GM12878 (cell line): Measurements from ENCODE around the gene ARL3. TPM values are rescaled to one million over a fixed set of nuclear protein-coding genes. Genes with fewer than 3 reads are reported as not detected.

Experiments
- BCL11A ChIP-seq: IDR thresholded peaks from 2 replicates; pipeline ENCODE4 v1.6.1; 2011; ENCODE audit warnings: low read depth, low read length
- CBFB ChIP-seq: IDR thresholded peaks from 2 replicates; pipeline ENCODE4 v1.6.1; 2016; ENCODE audit warnings: antibody characterized with exemption, low read depth
- HDAC6 ChIP-seq: fragments of 200-600 bp; sonication (generic); IDR thresholded peaks from one replicate; pipeline ENCODE4 v1.8.0; 2017; ENCODE audit warnings: antibody characterized with exemption; ENCODE audit not compliant: unreplicated experiment
- IKZF1 ChIP-seq: fragments of 450-650 bp; conservative IDR thresholded peaks from 2 replicates; pipeline ENCODE4 v1.6.1; 2017; ENCODE audit warnings: antibody characterized with exemption, mild to moderate bottlenecking
- IKZF2 ChIP-seq, 2 experiments: fragments of 450-650 bp; IDR thresholded peaks; 2 replicates each; pipeline ENCODE4 v1.6.1; 2017; ENCODE audit warnings: mild to moderate bottlenecking in 2 of 2, moderate library complexity in 2 of 2
- NFIC ChIP-seq: IDR thresholded peaks from 2 replicates; pipeline ENCODE4 v1.6.1; 2012; ENCODE audit warnings: low read depth, mild to moderate bottlenecking, inconsistent platforms, low read length, moderate library complexity
- NR2F1 ChIP-seq: fragments of 450-650 bp; conservative IDR thresholded peaks from 2 replicates; pipeline ENCODE4 v1.6.1; 2017; ENCODE audit warnings: mild to moderate bottlenecking
- PAX5 ChIP-seq: IDR thresholded peaks from 2 replicates; pipeline ENCODE4 v1.6.1; 2011; ENCODE audit warnings: low read depth, low read length, borderline replicate concordance
- PML ChIP-seq: IDR thresholded peaks from 2 replicates; pipeline ENCODE4 v1.6.1; 2012; ENCODE audit warnings: low read length, inconsistent platforms
- POU2F2 ChIP-seq: IDR thresholded peaks from 3 replicates; pipeline ENCODE4 v1.6.1; 2011; ENCODE audit warnings: low read depth, mild to moderate bottlenecking, low read length, borderline replicate concordance
- RCOR1 ChIP-seq: conservative IDR thresholded peaks from 2 replicates; pipeline ENCODE4 v1.6.1; 2012; ENCODE audit warnings: low read depth, low read length, improper control_type of control experiment
- RFX5 ChIP-seq: IDR thresholded peaks from 2 replicates; pipeline ENCODE4 v1.6.1; 2011; ENCODE audit warnings: low read depth, low read length, improper control_type of control experiment
- SPI1 ChIP-seq: IDR thresholded peaks from 2 replicates; pipeline ENCODE4 v1.6.1; 2011; ENCODE audit warnings: low read depth, mild to moderate bottlenecking, low read length, moderate library complexity, borderline replicate concordance; ENCODE audit not compliant: insufficient read depth
- SRF ChIP-seq, 2 experiments: IDR thresholded peaks; 2 replicates each; pipeline ENCODE4 v1.6.1; 2011; ENCODE audit warnings: low read depth in 2 of 2, low read length in 2 of 2, mild to moderate bottlenecking in 1 of 2, moderate library complexity in 1 of 2
- TAF1 ChIP-seq: IDR thresholded peaks from 2 replicates; pipeline ENCODE4 v1.6.1; 2011; ENCODE audit warnings: mild to moderate bottlenecking, low read depth, low read length, borderline replicate concordance
- ZBED1 ChIP-seq: IDR thresholded peaks from 2 replicates; pipeline ENCODE4 v1.6.1; 2016; ENCODE audit warnings: borderline replicate concordance
- ZNF274 ChIP-seq: IDR thresholded peaks from one replicate; pipeline ENCODE4 v1.8.0; 2011; ENCODE audit not compliant: insufficient read length, insufficient read depth
- polyA plus RNA-seq, 11 experiments: library from polyadenylated mRNA; depleted of rRNA in 4 of 11; unstranded in 6 of 11; stranded (reverse) in 5 of 11; fragments of >200 nt; fragmentation: Nextera tagmentation in 4 of 11; fragmentation: Illumina TruSeq in 1 of 11; extraction: Ambion mirVana in 4 of 11; extraction: Trizol in 1 of 11; gene quantifications; 1 replicate in 1 of 11; 2 replicates in 10 of 11; pipeline versions ENCODE4 v1.2.1 to v1.2.3, GENCODE V29; 2011 to 2016; ENCODE audit warnings: inconsistent platforms in 2 of 11, missing spikeins in 2 of 11, low read depth in 1 of 11
- total RNA-seq, 4 experiments: library from RNA; depleted of rRNA in 3 of 4; stranded (reverse); fragments of >200 nt in 3 of 4; fragmentation: Illumina TruSeq in 1 of 4; extraction: Trizol in 1 of 4; gene quantifications; 2 replicates each; pipeline versions ENCODE4 v1.2.1 to v1.2.3, GENCODE V29; 2013 to 2021
- TF ChIP-seq, protein P1 (sequence below): IDR thresholded peaks from 2 replicates; pipeline ENCODE4 v1.6.1; 2011; ENCODE audit warnings: mild to moderate bottlenecking, low read depth, low read length, moderate library complexity; ENCODE audit not compliant: insufficient replicate concordance
- TF ChIP-seq, protein P2 (sequence below): IDR thresholded peaks from 2 replicates; pipeline ENCODE4 v1.6.1; 2011; ENCODE audit warnings: borderline replicate concordance, low read depth, mild to moderate bottlenecking, moderate library complexity, mixed read lengths, low read length; ENCODE audit not compliant: insufficient read depth; ENCODE audit errors: extremely low read length
- TF ChIP-seq, protein P3 (sequence below): fragments of 450-650 bp; IDR thresholded peaks from 2 replicates; pipeline ENCODE4 v1.6.1; 2016; ENCODE audit warnings: mild to moderate bottlenecking
- TF ChIP-seq, protein P4 (sequence below), 3 experiments: IDR thresholded peaks in 2 of 3; conservative IDR thresholded peaks in 1 of 3; 2 replicates each; pipeline ENCODE4 v1.5.1; 2011; ENCODE audit warnings: low read depth in 3 of 3, low read length in 3 of 3, mild to moderate bottlenecking in 3 of 3, control low read depth in 2 of 3, moderate library complexity in 2 of 3, inconsistent platforms in 1 of 3, mixed read lengths in 1 of 3; ENCODE audit not compliant: control insufficient read depth in 2 of 3, insufficient read depth in 1 of 3; ENCODE audit errors: extremely low read depth in 1 of 3
- TF ChIP-seq, protein P5 (sequence below): fragments of 450-650 bp; conservative IDR thresholded peaks from 2 replicates; pipeline ENCODE4 v1.6.1; 2017; ENCODE audit warnings: mild to moderate bottlenecking, moderate library complexity

The ARL3 gene
- total and polyA plus RNA-seq, 10 of the 15 experiments (the other 5 are each of a cell fraction or from before 2014, with no cell fraction given), result 4.9 to 26.1 (median 11.0) TPM

DNA sequence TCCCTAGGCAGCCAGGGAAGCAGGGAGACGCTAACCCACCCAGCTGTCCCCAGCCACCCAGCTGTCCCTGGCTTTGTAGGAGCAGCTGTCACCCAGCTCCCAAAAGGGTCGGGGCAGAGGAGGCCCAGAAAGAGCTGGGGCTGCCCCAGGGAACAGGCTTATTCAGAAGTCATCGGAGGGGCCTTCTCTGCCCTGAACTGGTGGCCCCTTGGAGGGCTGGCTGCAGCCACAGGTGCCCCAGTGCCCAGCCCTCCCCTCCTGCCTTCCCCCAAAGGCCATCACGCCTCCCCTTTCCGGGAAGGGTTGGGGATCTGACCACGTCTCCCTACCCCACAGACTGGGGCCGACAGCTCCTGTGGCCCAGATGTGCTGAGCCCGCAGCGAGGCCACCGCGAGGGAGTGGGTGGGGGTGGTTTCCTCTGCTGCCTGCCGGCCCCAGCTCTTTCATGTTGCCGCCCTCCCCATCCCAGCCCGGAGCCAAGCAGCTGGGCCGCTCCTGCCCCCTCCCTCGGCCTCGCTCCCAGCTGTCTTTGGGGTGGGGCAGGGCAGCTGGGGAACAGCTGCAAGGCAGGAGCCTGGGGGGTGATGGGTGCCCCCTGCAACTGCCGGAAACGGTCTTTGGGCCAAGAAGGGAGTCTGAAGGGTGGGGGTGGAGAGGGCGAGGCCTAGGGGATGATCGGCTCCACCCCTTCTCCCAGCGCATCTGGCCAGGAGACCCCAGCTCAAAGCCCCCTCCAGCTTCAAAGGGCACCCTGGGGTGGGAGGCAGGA is 53.1 kb downstream of the ARL3 start (continued):
- TF ChIP-seq, protein P1, sequence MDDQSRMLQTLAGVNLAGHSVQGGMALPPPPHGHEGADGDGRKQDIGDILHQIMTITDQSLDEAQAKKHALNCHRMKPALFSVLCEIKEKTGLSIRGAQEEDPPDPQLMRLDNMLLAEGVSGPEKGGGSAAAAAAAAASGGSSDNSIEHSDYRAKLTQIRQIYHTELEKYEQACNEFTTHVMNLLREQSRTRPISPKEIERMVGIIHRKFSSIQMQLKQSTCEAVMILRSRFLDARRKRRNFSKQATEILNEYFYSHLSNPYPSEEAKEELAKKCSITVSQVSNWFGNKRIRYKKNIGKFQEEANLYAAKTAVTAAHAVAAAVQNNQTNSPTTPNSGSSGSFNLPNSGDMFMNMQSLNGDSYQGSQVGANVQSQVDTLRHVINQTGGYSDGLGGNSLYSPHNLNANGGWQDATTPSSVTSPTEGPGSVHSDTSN, result peak; percentile 67
- TF ChIP-seq, protein P2, sequence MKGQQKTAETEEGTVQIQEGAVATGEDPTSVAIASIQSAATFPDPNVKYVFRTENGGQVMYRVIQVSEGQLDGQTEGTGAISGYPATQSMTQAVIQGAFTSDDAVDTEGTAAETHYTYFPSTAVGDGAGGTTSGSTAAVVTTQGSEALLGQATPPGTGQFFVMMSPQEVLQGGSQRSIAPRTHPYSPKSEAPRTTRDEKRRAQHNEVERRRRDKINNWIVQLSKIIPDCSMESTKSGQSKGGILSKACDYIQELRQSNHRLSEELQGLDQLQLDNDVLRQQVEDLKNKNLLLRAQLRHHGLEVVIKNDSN, result no peak
- TF ChIP-seq RCOR1, result no peak
- TF ChIP-seq HDAC6, result no peak
- TF ChIP-seq IKZF2 (IDR thresholded peaks at IDR 0.05), result peak; percentile 81 to 84
- TF ChIP-seq POU2F2, result 0 out of 3 replicates have a peak, but pooled peaks have one; percentile 7
- TF ChIP-seq, protein P3, sequence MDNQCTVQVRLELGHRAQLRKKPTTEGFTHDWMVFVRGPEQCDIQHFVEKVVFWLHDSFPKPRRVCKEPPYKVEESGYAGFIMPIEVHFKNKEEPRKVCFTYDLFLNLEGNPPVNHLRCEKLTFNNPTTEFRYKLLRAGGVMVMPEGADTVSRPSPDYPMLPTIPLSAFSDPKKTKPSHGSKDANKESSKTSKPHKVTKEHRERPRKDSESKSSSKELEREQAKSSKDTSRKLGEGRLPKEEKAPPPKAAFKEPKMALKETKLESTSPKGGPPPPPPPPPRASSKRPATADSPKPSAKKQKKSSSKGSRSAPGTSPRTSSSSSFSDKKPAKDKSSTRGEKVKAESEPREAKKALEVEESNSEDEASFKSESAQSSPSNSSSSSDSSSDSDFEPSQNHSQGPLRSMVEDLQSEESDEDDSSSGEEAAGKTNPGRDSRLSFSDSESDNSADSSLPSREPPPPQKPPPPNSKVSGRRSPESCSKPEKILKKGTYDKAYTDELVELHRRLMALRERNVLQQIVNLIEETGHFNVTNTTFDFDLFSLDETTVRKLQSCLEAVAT, result peak; percentile 55; the same call in 1 of the 2 replicates
- TF ChIP-seq, protein P4, sequence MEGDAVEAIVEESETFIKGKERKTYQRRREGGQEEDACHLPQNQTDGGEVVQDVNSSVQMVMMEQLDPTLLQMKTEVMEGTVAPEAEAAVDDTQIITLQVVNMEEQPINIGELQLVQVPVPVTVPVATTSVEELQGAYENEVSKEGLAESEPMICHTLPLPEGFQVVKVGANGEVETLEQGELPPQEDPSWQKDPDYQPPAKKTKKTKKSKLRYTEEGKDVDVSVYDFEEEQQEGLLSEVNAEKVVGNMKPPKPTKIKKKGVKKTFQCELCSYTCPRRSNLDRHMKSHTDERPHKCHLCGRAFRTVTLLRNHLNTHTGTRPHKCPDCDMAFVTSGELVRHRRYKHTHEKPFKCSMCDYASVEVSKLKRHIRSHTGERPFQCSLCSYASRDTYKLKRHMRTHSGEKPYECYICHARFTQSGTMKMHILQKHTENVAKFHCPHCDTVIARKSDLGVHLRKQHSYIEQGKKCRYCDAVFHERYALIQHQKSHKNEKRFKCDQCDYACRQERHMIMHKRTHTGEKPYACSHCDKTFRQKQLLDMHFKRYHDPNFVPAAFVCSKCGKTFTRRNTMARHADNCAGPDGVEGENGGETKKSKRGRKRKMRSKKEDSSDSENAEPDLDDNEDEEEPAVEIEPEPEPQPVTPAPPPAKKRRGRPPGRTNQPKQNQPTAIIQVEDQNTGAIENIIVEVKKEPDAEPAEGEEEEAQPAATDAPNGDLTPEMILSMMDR (IDR thresholded peaks at IDR 0.05 in 2 of 3, conservative IDR thresholded peaks at IDR 0.05 in 1 of 3; ENCODE audit: control insufficient read depth in 2 of 3, extremely low read depth in 1 of 3, insufficient read depth in 1 of 3, low read depth in 3 of 3, low read length in 3 of 3), result no peak
- peak; percentile 12; the same call in 1 of the 2 replicates for TF ChIP-seq TAF1
- no peak for TF ChIP-seq ZNF274
- peak; percentile 54; the same call in 1 of the 2 replicates for TF ChIP-seq NR2F1
- TF ChIP-seq, protein P5, sequence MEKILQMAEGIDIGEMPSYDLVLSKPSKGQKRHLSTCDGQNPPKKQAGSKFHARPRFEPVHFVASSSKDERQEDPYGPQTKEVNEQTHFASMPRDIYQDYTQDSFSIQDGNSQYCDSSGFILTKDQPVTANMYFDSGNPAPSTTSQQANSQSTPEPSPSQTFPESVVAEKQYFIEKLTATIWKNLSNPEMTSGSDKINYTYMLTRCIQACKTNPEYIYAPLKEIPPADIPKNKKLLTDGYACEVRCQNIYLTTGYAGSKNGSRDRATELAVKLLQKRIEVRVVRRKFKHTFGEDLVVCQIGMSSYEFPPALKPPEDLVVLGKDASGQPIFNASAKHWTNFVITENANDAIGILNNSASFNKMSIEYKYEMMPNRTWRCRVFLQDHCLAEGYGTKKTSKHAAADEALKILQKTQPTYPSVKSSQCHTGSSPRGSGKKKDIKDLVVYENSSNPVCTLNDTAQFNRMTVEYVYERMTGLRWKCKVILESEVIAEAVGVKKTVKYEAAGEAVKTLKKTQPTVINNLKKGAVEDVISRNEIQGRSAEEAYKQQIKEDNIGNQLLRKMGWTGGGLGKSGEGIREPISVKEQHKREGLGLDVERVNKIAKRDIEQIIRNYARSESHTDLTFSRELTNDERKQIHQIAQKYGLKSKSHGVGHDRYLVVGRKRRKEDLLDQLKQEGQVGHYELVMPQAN, result peak; percentile 67; the same call in 1 of the 2 replicates
- 0 out of 2 replicates have a peak, but pooled peaks have one; percentile 21 for TF ChIP-seq CBFB
- TF ChIP-seq IKZF1, result peak; percentile 92
- TF ChIP-seq NFIC, result 0 out of 2 replicates have a peak, but pooled peaks have one; percentile 17
- peak; percentile 27; the same call in 1 of the 2 replicates for TF ChIP-seq PAX5
- no peak for TF ChIP-seq PML
- no peak for TF ChIP-seq RFX5
- TF ChIP-seq ZBED1, result peak; percentile 43; the same call in 1 of the 2 replicates
- TF ChIP-seq SPI1, result no peak
- no peak for TF ChIP-seq BCL11A
- TF ChIP-seq SRF (IDR thresholded peaks at IDR 0.05; ENCODE audit: low read depth in 2 of 2, low read length in 2 of 2), result no peak
